Smooth muscle cell (in vitro differentiated cells): Measurements from ENCODE around the gene CREG1. TPM values are rescaled to one million over a fixed set of nuclear protein-coding genes. Genes with fewer than 3 reads are reported as not detected.
A peak's percentile ranks its signal among the peaks of the same experiment; 100 is the strongest.

ENCODE experiments used
- DNase-seq: peaks from one replicate; lab custom pipeline; 2025; ENCODE audit not compliant: unreplicated experiment; lab: John Stamatoyannopoulos, UW
- H2AFZ ChIP-seq: fragments of 200-600 bp; sonication (generic); 2 replicates; pipeline ENCODE4 v1.6.0; 2016; ENCODE audit warnings: antibody characterized with exemption, low read depth, mild to moderate bottlenecking
- H3F3A ChIP-seq: fragments of 200-600 bp; sonication (generic); 2 replicates; pipeline ENCODE4 v1.6.0; 2017; ENCODE audit warnings: antibody characterized with exemption, low read depth
- H3K27ac ChIP-seq: fragments of 200-600 bp; sonication (generic); 2 replicates; pipeline ENCODE4 v1.5.1; 2016; ENCODE audit warnings: low read depth, mild to moderate bottlenecking
- H3K27me3 ChIP-seq: fragments of 200-600 bp; sonication (generic); 2 replicates; pipeline ENCODE4 v1.6.1; 2016; ENCODE audit warnings: low read depth, mild to moderate bottlenecking
- H3K36me3 ChIP-seq: fragments of 200-600 bp; sonication (generic); 2 replicates; pipeline ENCODE4 v1.5.1; 2016; ENCODE audit warnings: low read depth
- H3K4me1 ChIP-seq: fragments of 200-600 bp; sonication (generic); 2 replicates; pipeline ENCODE4 v1.5.1; 2016; ENCODE audit warnings: low read depth
- H3K4me2 ChIP-seq: fragments of 200-600 bp; sonication (generic); 2 replicates; pipeline ENCODE4 v1.6.0; 2016; ENCODE audit warnings: mild to moderate bottlenecking
- H3K4me3 ChIP-seq: fragments of 200-600 bp; sonication (generic); 2 replicates; pipeline ENCODE4 v1.5.1; 2016; ENCODE audit warnings: mild to moderate bottlenecking
- H3K79me2 ChIP-seq: fragments of 200-600 bp; sonication (generic); 2 replicates; pipeline ENCODE4 v1.6.0; 2016; ENCODE audit warnings: low read depth, mild to moderate bottlenecking
- H3K9ac ChIP-seq: fragments of 200-600 bp; sonication (generic); 2 replicates; pipeline ENCODE4 v1.6.0; 2016; ENCODE audit warnings: low read depth
- H3K9me3 ChIP-seq: fragments of 200-600 bp; sonication (generic); replicated peaks from 2 replicates; pipeline ENCODE4 v1.5.1; 2016; ENCODE audit warnings: low read depth
- H4K20me1 ChIP-seq: fragments of 200-600 bp; sonication (generic); 2 replicates; pipeline ENCODE4 v1.6.0; 2016; ENCODE audit warnings: low read depth
- WGBS: methylation state at CpG from one replicate; pipeline ENCODE4 v1.1.7; 2016; ENCODE audit warnings: low lambda C conversion rate; 5-methylcytosine and 5-hydroxymethylcytosine counted together
- polyA plus RNA-seq: library from polyadenylated mRNA; unstranded; fragments of >200 nt; fragmentation: Nextera tagmentation; extraction: Ambion mirVana; gene quantifications from 2 replicates; pipeline ENCODE4 v1.2.1, GENCODE V29; 2016
- total RNA-seq: library from RNA; depleted of rRNA; stranded (reverse); fragments of >200 nt; gene quantifications from 2 replicates; pipeline ENCODE4 v1.2.3, GENCODE V29; 2014
- TF ChIP-seq, protein P1 (sequence below): fragments of 200-600 bp; sonication (generic); IDR thresholded peaks from 2 replicates; pipeline ENCODE4 v1.5.1; 2017; ENCODE audit warnings: borderline replicate concordance, mild to moderate bottlenecking, antibody characterized with exemption; ENCODE audit not compliant: insufficient read depth, poor library complexity, severe bottlenecking

The CREG1 gene
- total and polyA plus RNA-seq, 2 experiments from 2014 or later, result 43.1 to 80.0 TPM

DNA sequence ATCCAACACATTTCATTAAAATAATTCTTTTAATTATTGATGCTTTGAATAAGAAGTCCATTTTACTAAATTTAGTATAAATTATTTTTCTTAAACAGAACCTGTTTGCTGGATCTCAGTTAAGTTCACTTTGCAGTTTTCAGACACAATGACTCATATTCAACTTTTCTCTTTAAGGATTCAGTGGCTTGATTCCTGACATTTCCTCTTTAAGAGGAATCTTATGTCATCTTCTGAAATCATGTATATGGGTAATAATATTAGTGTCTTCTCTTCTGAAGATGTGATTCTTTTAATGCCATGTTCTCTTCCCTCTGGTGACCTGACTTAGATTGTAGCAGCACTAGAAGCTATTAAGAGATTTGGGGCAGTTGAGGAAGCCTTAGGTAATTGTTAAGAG lies 12.6 kb downstream of the CREG1 start:
- TF ChIP-seq, protein P1, sequence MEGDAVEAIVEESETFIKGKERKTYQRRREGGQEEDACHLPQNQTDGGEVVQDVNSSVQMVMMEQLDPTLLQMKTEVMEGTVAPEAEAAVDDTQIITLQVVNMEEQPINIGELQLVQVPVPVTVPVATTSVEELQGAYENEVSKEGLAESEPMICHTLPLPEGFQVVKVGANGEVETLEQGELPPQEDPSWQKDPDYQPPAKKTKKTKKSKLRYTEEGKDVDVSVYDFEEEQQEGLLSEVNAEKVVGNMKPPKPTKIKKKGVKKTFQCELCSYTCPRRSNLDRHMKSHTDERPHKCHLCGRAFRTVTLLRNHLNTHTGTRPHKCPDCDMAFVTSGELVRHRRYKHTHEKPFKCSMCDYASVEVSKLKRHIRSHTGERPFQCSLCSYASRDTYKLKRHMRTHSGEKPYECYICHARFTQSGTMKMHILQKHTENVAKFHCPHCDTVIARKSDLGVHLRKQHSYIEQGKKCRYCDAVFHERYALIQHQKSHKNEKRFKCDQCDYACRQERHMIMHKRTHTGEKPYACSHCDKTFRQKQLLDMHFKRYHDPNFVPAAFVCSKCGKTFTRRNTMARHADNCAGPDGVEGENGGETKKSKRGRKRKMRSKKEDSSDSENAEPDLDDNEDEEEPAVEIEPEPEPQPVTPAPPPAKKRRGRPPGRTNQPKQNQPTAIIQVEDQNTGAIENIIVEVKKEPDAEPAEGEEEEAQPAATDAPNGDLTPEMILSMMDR, result no peak
- no peaks in the 10 kb centered on the region for H3K27me3 ChIP-seq
- no peaks in the 10 kb centered on the region for H3F3A ChIP-seq
- no peak overlapping the region for H3K4me3 ChIP-seq
- no peak overlapping the region for H3K9ac ChIP-seq
- H3K27ac ChIP-seq, result no peak overlapping the region
- no peak overlapping the region for H3K4me2 ChIP-seq
- no peak for DNase-seq
- no peaks in the 10 kb centered on the region for H3K79me2 ChIP-seq
- no peaks in the 10 kb centered on the region for H3K4me1 ChIP-seq
- no peaks in the 10 kb centered on the region for H3K36me3 ChIP-seq
- no peaks in the 10 kb centered on the region for H3K9me3 ChIP-seq
- H4K20me1 ChIP-seq, result no peaks in the 10 kb centered on the region
- H2AFZ ChIP-seq, result no peak overlapping the region

DNA sequence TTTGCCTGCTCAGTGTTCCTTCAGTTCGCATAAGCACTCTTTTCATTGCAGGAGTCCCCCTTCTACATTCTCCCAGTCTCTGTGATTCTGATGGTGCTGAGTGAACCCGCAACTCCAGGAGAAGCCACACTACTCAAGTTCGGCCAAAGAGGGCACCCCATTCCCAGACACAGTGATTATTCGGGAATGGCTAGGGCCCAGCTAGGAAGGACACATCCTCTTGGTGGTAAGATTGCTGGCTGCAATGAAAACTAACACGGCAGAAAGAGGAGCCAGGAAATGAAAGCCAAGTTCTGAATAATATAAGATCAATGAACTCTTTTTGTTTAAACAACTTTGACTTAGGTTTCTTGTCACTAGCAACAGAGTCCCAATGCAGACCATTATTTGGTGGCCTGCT lies 14.9 kb downstream of the CREG1 start:
- Histone ChIP-seq H3F3A (no peaks in the 10 kb centered on the region), H3K4me2 (no peak overlapping the region), H3K27ac (no peak overlapping the region), H3K9ac (no peak overlapping the region), H3K4me1 (peaks cover under 1% of the 10 kb centered on the region), H4K20me1 (no peaks in the 10 kb centered on the region), H3K4me3 (no peak overlapping the region), H2AFZ (no peak overlapping the region), H3K9me3 (no peaks in the 10 kb centered on the region), H3K36me3 (no peaks in the 10 kb centered on the region), H3K27me3 (no peaks in the 10 kb centered on the region), H3K79me2 (no peaks in the 10 kb centered on the region)
- 65% methylated on average over 5 of the region's 5 CpGs for WGBS
- DNase-seq, result no peak
- TF ChIP-seq, protein P1, result no peak

DNA sequence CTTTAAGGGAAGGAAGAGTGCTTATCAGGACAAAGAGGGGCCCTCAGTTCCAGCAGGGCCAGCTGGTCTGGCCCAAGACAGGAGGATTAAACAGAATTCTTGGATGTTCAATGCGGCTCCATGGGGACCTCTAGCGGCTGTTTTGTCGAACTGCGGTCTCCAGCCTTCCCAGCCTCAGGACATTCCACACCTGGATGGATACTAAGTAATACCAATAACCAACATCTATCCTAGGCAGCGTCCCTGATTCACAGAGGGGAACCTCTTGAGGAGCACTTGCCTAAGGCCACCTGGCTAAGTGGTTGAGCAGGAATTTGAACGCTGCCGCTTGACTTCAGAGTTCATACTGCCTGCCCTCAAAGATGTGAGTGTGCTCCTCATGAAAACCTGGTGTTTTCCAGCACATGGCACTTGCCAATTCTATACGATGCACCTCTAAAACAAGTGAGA lies 19.7 kb downstream of the CREG1 start:
- Histone ChIP-seq H3K27me3 (no peaks in the 10 kb centered on the region), H3K36me3 (no peaks in the 10 kb centered on the region), H2AFZ (no peak overlapping the region), H3F3A (no peaks in the 10 kb centered on the region), H3K4me3 (no peak overlapping the region), H3K4me2 (no peak overlapping the region), H4K20me1 (no peaks in the 10 kb centered on the region), H3K4me1 (peaks cover 4% of the 10 kb centered on the region), H3K79me2 (no peaks in the 10 kb centered on the region), H3K27ac (no peak overlapping the region), H3K9ac (no peak overlapping the region), H3K9me3 (no peaks in the 10 kb centered on the region)
- DNase-seq, result peak; percentile 12
- TF ChIP-seq, protein P1, result peak; percentile 85
- WGBS, result 9% methylated on average over 8 of the region's 8 CpGs

DNA sequence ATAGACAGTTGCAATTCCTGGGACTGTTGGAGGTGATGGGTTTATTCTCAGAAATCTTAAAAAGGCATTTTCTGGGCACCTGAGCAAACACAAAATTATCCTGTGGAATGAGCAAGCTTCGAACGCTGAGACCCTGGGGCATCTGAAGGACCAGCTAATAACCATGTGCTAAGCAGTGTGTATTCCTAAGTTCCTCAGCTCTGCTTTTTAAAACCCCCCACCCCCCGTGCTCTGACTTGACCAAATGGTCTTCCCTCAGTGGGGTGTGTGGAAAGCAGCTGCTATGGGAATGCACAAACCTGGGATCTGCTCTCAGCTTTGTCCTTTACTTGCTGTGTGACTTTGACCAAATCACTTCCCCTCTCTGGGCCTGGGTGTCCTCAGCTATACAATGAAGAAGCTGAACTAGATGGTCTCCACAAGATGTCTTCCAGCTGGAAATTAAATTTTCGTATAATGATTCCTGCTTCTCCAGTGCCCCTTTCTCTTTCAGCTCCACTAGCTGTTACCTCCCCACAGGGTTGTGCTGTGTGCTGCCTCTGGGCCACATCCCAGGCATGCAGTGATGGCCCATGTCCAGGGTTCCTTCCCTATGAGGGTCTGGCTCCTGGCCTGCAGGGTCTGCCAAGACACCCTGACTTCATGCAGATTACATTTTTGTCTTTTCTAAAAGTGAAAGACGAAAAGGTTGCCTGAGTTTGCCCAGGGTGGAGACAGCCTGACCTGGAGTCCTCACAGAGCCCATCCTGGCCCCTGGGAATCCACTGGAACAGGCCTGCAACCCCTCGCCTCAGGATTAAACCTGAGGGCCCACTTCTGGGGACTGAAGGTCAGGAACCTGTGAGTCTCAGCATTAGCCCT lies 20.4 kb downstream of the CREG1 start:
- TF ChIP-seq, protein P1, result no peak
- no peaks in the 10 kb centered on the region for H3K27me3 ChIP-seq
- no peak overlapping the region for H3K4me3 ChIP-seq
- H3K9me3 ChIP-seq, result no peaks in the 10 kb centered on the region
- H3K36me3 ChIP-seq, result no peaks in the 10 kb centered on the region
- no peak for DNase-seq
- H4K20me1 ChIP-seq, result no peaks in the 10 kb centered on the region
- H3K4me2 ChIP-seq, result no peak overlapping the region
- H3K4me1 ChIP-seq, result peaks cover 4% of the 10 kb centered on the region
- WGBS, result 82% methylated on average over 6 of the region's 6 CpGs
- H2AFZ ChIP-seq, result no peak overlapping the region
- no peak overlapping the region for H3K9ac ChIP-seq
- H3F3A ChIP-seq, result no peaks in the 10 kb centered on the region
- no peak overlapping the region for H3K27ac ChIP-seq
- no peaks in the 10 kb centered on the region for H3K79me2 ChIP-seq
